ENCODE results near the gene ZSCAN30. TPM values are rescaled to one million over a fixed set of nuclear protein-coding genes. Genes with fewer than 3 reads are reported as not detected.
"Not testable (repeated sequence)": the region's sequence is repeated elsewhere in the genome, so short reads cannot be mapped to it uniquely, and the experiment has no call there.

ZSCAN30 gene
- total RNA-seq, 1 experiment from 2014 or later, result 15.9 TPM

DNA sequence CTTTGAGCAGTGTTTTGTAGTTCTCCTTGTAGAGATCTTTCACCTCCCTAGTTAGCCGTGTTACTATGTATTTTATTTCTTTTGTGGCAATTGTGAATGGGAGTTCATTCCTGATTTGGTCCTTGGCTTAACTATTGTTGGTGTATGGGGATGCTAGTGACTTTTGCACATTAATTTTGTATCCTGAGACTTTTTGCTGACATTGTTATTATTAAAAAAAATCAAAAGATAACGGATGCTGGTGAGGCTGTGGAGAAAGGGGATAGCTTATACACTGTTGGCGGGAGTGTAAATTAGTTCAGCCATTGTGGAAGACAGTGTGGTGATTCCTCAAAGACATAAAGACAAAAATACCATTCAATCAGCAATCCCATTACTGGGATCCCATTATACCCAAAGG lies 66.2 kb downstream of the ZSCAN30 start:
- CTCF ChIA-PET, result no interaction called here
- BruUV-seq (replicated peaks), result no TSS peak
- TF ChIP-seq CTCF (IDR thresholded peaks at IDR 0.05; ENCODE audit: unreplicated experiment), result no peak
- H3K36me3 Mint-ChIP-seq (ENCODE audit: insufficient read depth, unreplicated experiment), result no peaks in the 10 kb centered on the region
- no peak overlapping the region for H3K27ac Mint-ChIP-seq (ENCODE audit: unreplicated experiment)
- no peaks in the 10 kb centered on the region for H3K9me3 Mint-ChIP-seq (ENCODE audit: low read depth, unreplicated experiment)
- no peak for DNase-seq
- intact Hi-C loops (cut with micrococcal nuclease; ENCODE audit: unreplicated experiment), result no loop called here
- H3K4me3 Mint-ChIP-seq (ENCODE audit: low read depth, unreplicated experiment), result no peak overlapping the region
- H3K4me1 Mint-ChIP-seq (ENCODE audit: low read depth, unreplicated experiment), result no peaks in the 10 kb centered on the region
- no peaks in the 10 kb centered on the region for H3K27me3 Mint-ChIP-seq (ENCODE audit: unreplicated experiment)

DNA sequence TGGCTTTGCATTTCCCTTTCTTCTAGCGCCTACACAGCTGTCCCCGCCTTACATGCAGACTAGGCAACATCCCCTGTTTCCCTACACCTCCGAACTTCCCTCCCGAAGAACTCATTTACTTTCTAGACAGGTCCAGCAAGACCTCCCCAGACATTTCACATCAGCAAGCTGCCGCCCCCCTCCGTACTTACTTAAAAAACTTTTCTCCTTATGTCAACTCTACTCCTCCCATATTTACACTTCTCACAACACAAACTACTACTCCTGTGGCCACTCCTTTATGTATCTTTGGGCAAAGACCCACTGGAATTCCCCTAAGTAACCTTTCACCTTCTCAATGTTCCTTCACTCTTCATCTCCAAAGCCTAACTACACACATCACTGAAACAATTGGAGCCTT lies 69.6 kb downstream of the ZSCAN30 start:
- Mint-ChIP-seq H3K9me3 (ENCODE audit: low read depth, unreplicated experiment) (no peaks in the 10 kb centered on the region), H3K27ac (ENCODE audit: unreplicated experiment) (no peak overlapping the region), H3K4me1 (ENCODE audit: low read depth, unreplicated experiment) (no peaks in the 10 kb centered on the region), H3K27me3 (ENCODE audit: unreplicated experiment) (peaks cover 20% of the 10 kb centered on the region), H3K36me3 (ENCODE audit: insufficient read depth, unreplicated experiment) (no peaks in the 10 kb centered on the region), H3K4me3 (ENCODE audit: low read depth, unreplicated experiment) (no peak overlapping the region)
- intact Hi-C loops (cut with micrococcal nuclease; ENCODE audit: unreplicated experiment), result no loop called here
- no peak for TF ChIP-seq CTCF (IDR thresholded peaks at IDR 0.05; ENCODE audit: unreplicated experiment)
- no TSS peak for BruUV-seq (replicated peaks)
- CTCF ChIA-PET, result no interaction called here
- no peak for DNase-seq

GRCh38 chr18:35219331-35219730 lies 70.7 kb downstream of the ZSCAN30 start:
- H3K9me3 Mint-ChIP-seq (ENCODE audit: low read depth, unreplicated experiment); BruUV-seq (replicated peaks); intact Hi-C loops (cut with micrococcal nuclease; ENCODE audit: unreplicated experiment); CTCF ChIA-PET; H3K27ac Mint-ChIP-seq (ENCODE audit: unreplicated experiment); DNase-seq; H3K4me3 Mint-ChIP-seq (ENCODE audit: low read depth, unreplicated experiment); H3K4me1 Mint-ChIP-seq (ENCODE audit: low read depth, unreplicated experiment); H3K36me3 Mint-ChIP-seq (ENCODE audit: insufficient read depth, unreplicated experiment): not testable (repeated sequence)
- H3K27me3 Mint-ChIP-seq (ENCODE audit: unreplicated experiment), result peaks cover 27% of the 10 kb centered on the region

GRCh38 chr18:35216611-35217010 lies 73.4 kb downstream of the ZSCAN30 start:
- H3K27ac Mint-ChIP-seq (ENCODE audit: unreplicated experiment); BruUV-seq (replicated peaks); DNase-seq; H3K36me3 Mint-ChIP-seq (ENCODE audit: insufficient read depth, unreplicated experiment); H3K9me3 Mint-ChIP-seq (ENCODE audit: low read depth, unreplicated experiment); H3K4me1 Mint-ChIP-seq (ENCODE audit: low read depth, unreplicated experiment); CTCF ChIA-PET; intact Hi-C loops (cut with micrococcal nuclease; ENCODE audit: unreplicated experiment); H3K4me3 Mint-ChIP-seq (ENCODE audit: low read depth, unreplicated experiment): not testable (repeated sequence)
- H3K27me3 Mint-ChIP-seq (ENCODE audit: unreplicated experiment), result peaks cover 33% of the 10 kb centered on the region

DNA sequence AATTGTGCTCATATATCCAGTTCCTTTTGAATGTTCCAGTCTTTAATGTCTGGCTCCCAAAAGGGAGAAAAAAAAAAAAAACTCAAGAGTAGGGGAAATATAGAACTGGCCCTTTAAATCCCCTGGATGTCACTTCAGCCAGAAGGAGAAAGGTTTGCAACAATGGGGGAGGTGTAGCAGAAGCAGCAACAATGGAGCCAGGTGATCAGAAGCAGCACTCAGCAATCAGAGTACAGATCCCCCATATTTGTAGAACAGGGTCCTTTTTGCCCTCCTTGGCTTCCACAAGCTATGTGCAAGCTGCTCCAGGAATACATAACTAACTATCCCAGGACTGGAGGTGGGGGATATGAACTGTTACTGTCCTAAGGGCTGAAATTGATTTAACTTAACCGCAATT lies 75.0 kb downstream of the ZSCAN30 start:
- Mint-ChIP-seq H3K9me3 (ENCODE audit: low read depth, unreplicated experiment) (no peaks in the 10 kb centered on the region), H3K4me1 (ENCODE audit: low read depth, unreplicated experiment) (no peaks in the 10 kb centered on the region), H3K27me3 (ENCODE audit: unreplicated experiment) (peaks cover 33% of the 10 kb centered on the region), H3K36me3 (ENCODE audit: insufficient read depth, unreplicated experiment) (no peaks in the 10 kb centered on the region), H3K4me3 (ENCODE audit: low read depth, unreplicated experiment) (no peak overlapping the region), H3K27ac (ENCODE audit: unreplicated experiment) (no peak overlapping the region)
- DNase-seq, result no peak
- intact Hi-C loops (cut with micrococcal nuclease; ENCODE audit: unreplicated experiment), result no loop called here
- no TSS peak for BruUV-seq (replicated peaks)
- no peak for TF ChIP-seq CTCF (IDR thresholded peaks at IDR 0.05; ENCODE audit: unreplicated experiment)
- CTCF ChIA-PET, result no interaction called here

- H3K9me3 Mint-ChIP-seq (ENCODE audit: low read depth, unreplicated experiment); H3K4me1 Mint-ChIP-seq (ENCODE audit: low read depth, unreplicated experiment); CTCF ChIA-PET; H3K27ac Mint-ChIP-seq (ENCODE audit: unreplicated experiment); BruUV-seq (replicated peaks); DNase-seq; intact Hi-C loops (cut with micrococcal nuclease; ENCODE audit: unreplicated experiment); H3K36me3 Mint-ChIP-seq (ENCODE audit: insufficient read depth, unreplicated experiment); H3K4me3 Mint-ChIP-seq (ENCODE audit: low read depth, unreplicated experiment); H3K27me3 Mint-ChIP-seq (ENCODE audit: unreplicated experiment): not testable (repeated sequence)
These were observed 84.1 kb downstream of the ZSCAN30 start for GRCh38 chr18:35205746-35206458.
